HUDEP-2 (cell line): ENCODE measurements around the gene OTOP2.
"Not testable (repeated sequence)": the region's sequence is repeated elsewhere in the genome, so short reads cannot be mapped to it uniquely, and the experiment has no call there.

Source experiments
- DNase-seq, 76 experiments: peaks; one replicate each; lab custom pipeline; 2025; ENCODE audit not compliant: unreplicated experiment in 76 of 76; lab: John Stamatoyannopoulos, UW

OTOP2 gene

DNA sequence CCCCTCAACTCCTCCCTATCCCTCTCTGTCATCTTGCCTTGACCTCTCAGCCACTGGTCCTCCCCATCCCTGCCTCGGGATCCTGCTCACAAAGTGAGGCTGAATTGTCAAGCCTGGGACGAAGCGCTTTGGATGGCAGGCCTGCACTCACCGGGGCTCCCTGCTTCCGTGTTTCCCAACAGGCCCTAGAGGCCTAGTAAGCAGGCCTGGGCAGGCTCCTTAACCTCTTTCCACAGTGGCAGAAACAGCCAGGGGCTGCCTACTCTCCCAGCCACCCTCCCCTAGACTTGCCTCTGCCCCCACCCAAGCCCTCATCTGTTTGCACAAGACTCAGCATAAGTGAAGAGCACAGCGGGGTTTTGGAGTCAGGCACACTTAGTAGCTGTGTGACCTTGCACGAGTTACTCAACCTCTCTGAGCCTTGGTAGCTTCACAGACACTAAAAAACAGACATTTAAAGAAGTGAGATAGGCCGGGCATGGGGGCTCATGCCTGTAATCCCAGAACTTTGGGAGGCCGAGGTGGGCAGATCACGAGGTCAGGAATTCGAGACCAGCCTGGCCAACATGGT, 25.6 kb upstream of the OTOP2 start:
- DNase-seq, result no peak

DNA sequence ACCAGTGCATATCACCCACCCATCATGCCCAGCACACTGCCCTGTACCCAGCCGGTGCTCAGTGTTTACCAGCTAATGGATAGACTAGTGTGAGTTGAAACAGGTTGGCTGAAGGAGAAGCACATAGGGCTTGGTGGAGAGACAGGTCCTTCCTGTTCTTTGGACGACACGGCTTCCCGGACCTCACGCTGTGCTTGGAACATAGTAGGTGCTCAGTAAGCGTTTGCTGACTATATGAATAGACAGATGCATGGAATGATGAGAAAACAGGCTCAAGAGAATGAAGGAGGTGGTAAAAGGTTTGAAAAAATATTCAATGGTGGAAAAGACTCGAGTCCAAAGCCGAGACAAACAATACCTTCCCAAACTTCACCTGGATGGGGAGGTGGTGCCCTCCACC, 23.9 kb upstream of the OTOP2 start:
- DNase-seq, result no peak

DNA sequence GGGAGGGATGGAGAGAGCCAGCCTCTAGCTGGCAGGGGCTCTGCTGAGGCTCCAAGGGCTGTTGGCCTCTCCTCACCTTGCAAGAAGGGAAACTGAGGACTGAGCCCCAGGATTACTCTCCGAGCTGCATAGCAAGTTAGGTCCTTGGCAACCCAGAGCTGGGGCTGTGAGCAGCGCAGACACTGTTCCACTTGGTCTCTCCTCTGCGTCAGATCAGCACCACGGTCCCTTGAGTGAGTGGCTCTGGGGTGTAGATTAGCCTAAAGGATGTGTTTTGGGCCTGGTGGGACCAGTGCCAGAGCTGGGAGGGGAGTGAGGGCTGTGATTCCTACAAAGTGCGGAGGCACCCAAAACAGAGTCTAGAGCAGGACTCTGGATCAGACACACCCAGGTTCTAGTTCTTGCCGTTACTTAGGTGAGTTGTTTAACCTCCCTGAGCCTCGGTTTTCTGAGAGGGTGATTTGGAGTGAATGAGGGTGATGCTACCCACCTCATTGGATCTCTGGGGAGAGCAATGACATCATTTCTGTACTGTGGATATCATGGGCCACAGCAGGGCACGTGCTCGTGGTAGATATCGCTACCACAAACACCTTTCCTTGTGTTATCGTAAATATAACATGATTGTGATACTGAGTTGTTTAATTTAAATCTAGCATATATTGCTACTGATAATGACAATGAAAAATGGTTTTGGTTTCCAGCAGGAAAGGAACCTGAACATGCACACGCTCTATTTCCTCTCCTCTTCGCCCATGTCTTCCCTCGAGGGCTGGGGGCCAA, 22.5 kb upstream of the OTOP2 start:
- no peak for DNase-seq

DNA sequence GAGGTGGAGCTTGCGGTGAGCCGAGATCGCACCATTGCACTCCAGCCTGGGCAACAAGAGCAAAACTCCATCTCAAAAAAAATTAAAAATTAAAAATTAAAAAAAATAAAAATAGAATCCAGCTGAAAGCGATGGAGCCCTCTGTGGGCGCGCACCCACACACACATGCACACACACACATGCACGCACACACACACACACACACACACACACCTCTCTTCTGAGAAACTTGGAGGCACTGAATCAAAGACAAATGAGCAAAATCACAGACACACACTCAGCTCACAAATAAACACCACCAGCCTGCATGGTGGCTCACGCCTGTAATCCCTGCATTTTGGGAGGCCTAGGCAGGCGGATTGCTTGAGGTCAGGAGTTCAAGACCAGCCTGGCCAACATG, 21.0 kb upstream of the OTOP2 start:
- no peak for DNase-seq

DNA sequence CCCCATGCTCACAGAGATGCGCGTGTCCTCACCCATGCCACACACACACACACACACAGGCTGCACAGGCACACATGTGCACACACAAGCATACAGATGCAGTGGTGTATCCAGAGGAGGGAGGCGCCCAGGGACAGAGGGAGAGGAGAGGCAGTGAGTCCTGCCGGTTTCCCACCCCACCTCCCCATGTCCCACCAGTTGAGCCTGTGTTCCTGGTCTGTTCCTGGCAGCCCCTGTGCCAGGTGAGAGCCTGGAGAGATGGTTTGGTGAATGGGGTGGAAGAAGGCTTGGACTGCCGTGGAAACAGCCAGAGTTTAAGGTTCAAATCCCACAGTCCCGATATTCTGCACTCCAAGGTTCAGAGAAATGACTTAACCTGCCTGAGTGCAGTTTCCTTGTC, 20.4 kb upstream of the OTOP2 start:
- no peak for DNase-seq

DNA sequence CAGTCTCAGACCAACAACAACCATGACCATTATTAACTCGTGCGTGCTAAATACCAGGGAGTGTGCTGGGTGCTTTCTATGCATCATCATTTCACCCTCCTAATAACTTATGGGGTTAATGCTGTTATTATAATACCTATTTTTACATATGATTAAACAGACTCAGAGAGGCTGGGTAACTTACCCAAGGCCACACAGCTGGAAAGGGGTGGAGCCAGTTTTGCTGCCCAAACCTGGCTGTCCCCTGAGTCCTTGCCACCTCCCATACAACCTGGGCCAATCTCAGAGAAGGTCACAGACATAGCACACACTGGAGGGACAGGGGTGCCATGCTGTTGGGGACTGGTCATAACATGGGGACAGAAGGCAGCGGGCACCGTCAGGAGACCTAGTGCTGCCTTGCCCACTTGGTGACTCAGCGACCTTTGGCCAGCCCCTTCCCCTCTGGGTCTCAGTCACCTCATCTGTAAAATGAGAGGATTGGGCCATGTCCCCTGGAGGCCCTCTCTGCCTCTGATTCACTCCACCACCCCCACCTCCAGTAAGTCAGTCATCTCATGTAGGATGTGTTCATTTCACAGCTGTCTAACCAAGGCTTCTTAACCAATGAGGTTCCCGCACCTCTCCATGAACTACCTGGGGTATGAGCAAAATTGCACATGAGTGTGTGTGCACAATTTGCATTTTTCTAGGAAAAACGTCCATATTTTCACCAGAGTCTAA, 19.2 kb upstream of the OTOP2 start:
- no peak for DNase-seq

DNA sequence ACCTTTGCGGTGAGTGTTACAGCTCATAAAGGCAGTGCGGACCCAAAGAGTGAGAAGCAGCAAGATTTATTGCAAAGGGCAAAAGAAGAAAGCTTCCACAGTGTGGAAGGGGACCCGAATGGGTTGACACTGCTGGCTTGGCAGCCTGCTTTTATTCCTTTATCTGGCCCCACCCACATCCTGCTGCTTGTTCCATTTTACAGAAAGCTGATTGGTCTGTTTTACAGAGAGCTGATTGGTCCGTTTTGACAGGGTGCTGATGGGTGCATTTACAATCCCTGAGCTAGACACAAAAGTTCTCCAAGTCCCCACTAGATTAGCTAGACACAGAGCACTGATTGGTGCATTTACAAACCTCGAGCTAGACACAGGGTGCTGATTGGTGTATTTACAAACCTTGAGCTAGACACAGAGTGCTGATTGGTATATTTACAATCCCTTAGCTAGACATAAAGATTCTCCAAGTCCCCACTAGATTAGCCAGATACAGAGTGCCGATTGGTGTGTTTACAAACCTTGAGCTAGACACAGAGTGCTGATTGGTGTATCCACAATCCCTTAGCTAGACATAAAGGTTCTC, 17.8 kb upstream of the OTOP2 start:
- DNase-seq, result peak in 5 of 76 experiments; percentile 4 to 24 (median 11)

DNA sequence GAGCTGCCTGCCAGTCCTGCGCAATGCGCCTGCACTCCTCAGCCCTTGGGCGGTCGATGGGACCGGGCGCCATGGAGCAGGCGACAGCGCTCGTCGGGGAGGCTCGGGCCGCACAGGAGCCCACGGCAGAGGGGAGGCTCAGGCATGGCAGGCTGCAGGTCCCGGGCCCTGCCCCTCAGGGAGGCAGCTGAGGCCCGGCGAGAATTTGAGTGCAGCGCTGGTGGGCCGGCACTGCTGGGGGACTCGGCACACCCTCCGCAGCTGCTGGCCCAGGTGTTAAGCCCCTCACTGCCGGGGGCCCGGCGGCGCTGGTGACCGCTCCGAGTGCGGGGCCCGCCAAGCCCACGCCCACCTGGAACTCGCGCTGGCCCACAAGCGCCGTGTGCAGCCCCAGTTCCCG, 17.1 kb upstream of the OTOP2 start:
- no peak for DNase-seq

DNA sequence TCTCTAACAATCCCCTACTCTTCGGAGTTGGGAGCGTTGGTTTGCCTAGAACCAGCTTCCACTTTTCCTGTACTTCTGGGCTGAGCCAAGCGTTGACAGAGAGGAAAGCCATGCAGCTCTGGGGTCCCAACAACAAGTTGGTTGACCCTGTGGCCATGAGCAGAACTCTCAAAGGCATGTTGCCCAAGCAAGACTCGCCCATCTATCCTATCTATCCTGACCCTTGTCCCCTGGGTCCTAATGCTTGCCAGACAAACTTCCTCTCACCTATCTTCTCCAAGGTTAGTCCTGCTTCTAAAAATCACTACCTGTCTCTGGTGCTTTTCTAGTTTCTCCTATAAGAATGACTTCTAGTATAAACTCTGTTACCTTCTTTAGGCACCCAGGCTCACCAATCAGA, 15.0 kb upstream of the OTOP2 start:
- not testable (repeated sequence) for DNase-seq

DNA sequence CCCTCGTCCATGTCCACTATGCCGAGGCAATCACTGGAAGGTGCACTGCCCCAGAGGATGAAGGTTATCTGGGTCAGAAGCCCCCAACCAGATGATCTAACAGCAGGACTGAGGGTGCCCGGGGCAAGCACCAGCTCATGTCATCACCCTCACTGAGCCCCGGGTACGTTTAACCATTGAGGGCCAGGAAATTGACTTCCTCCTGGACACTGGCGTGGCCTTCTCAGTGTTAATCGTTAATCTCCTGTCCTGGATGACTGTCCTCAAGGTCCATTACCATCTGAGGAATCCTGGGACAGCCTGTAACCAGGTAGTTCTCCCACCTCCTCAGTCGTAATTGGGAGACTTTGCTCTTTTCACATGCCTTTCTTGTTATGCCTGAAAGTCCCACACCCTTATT, 12.7 kb upstream of the OTOP2 start:
- DNase-seq, result not testable (repeated sequence)

DNA sequence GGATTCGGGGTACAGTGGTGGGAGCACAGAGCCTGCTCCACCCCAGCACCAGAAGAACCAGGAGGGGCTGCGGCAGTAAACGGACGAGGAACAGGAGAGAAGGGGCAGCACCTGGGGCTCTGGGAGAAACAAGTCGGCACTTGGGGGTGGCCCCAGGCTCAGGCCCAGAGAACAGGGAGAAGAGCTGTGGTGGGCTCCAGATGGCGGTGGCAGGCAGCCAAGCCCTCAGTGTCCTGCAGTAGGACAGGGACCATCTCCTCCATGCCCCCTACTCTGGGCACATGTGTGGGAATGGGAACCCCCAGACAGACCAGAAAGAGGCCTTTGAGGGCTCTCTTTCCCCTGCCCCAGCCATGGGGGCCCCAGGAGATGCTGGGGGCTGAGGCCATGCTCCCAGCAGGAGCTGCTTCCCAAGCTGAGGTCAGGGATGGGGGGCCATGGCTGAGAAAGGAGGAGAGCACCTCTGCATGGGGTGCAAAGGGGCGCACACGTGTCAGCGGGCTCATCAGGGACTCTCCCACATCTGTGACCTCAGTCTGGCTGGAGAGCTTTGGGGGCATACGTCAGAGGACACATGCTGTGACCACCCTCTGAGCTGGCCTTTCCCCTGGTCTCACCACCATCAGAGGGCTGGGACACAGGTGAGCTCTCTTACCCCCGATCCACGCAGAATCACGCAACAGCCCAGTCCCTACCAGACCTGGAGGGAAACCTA, 7.8 kb upstream of the OTOP2 start:
- DNase-seq, result no peak

DNA sequence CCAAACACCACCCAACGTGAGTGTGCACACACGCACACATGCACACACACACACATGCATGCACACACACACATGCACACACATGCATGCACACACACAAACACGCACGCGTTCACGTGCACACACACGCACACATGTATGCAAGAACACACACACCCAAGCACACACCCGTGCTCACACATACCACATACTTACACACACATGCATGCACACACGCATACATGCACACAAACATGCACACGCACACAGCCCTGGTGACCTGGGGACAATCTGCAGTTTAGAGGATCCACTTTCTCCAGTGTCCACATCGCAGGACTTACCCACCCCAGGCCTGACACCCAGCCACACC, 7.2 kb upstream of the OTOP2 start:
- DNase-seq, result no peak

DNA sequence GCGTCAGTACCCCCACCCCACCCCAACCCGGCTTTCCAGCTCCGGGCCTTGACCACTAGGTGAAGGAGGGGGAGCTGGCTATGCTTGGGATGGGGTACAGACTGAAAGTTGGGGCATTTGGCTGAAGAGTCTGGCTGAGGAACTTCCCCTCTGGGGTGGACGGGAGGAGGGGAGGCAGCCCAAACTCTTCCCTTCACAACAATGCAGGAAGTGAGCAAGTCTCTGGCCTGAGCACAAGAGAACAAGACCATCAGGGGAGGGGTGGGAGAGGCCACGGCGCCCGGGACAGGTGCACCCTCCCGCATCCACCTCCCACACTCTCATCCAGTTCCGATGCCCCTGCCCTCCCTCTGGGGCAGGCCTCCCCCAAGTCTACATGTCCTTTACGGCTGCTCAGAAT, 6.6 kb upstream of the OTOP2 start:
- DNase-seq, result no peak

DNA sequence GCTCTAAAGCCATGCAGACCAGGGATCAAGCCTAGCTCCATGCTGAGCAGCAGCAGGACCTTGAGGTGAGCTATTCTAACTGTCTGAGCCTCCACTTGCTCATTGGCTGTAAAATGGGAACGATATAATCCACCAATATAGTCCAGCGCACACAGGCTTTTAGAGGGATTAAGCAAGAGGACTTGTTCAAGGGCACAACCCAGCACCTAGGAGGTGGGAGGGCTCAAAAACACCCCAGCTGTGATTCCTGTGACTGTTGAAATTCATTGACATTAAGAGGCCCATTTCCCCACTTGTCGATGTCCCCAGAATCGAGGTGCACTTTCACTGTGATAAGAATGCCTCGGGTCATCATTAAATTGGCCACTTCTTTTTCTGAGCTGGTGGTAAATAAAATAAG, 5.2 kb upstream of the OTOP2 start:
- DNase-seq, result no peak

DNA sequence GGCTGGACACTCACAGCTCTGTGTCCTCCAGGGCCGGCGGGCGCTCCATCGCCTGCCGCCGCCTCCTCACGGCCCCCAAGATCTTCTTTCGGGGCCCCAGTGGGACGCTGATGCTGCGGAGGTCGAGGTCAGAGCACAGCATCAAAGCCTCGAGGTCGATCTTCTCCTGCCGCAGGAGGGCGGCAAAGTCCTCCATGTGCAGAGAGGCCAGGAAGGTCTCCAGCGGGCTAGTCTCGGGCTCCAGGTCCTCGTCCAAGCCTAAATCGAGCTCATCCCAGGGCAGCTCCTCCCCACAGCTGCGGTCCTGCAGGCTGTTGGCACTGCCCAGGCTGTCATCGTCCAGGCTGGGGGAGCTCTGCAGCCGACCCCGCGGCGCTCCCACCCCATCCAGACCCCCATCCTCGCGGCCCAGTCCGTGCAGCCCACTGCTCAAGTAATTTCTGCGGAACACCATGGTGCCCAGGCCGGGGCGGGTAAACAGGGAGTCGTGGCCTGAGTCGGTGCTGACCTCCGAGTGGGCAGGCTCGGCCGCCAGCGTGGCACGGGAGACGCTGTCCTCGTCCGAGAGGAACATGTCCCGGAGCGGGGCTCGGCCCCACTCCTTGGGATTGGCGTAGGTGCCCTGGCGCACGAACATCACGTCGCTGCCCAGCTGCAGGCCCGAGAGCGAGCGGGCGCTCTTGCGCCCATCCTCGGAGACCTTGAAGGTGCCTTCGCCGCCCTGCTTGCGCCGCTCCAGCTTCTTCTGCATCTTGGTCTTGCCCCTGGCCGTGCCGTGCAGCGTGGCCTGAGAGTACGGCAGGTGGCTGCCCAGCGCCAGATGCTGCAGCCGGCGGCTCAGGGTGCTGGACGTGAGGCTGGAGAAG, 4.4 kb upstream of the OTOP2 start:
- DNase-seq, result peak in 39 of 76 experiments; percentile 4 to 57 (median 33)

DNA sequence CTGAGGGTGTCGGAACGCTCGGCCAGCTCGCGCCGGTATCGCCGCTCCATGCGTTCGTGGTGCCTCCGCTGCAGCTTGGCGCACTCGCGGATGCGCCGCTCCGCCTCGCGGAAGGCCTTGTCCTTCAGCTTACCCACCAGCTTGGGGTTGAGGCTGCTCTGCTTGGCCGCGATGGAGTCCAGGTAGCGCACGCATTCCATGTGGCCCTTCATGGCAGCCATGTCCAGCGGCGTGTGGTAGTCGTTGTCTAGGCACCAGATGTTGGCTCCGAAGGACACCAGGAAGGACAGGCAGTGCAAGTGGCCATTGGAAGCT, 3.8 kb upstream of the OTOP2 start:
- no peak for DNase-seq

DNA sequence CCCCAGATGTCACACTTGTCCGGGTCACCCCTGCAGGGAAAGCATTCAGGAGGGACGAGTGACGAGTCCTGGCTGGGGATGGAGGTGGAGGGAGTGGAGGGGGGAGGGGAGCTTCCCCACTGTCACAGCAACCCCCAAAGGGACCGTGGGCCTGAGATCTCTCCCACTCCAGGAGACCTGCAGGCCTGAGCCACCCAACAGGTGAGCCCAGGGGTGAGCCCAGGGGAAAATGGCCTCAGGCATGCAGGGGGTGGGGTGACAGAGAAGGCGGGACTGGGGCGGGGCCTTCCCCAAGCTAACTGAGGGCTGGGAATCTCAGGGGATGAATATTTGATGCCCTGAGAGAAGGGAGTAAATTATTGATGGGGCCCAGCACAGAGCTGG, 3.4 kb upstream of the OTOP2 start:
- DNase-seq, result no peak

DNA sequence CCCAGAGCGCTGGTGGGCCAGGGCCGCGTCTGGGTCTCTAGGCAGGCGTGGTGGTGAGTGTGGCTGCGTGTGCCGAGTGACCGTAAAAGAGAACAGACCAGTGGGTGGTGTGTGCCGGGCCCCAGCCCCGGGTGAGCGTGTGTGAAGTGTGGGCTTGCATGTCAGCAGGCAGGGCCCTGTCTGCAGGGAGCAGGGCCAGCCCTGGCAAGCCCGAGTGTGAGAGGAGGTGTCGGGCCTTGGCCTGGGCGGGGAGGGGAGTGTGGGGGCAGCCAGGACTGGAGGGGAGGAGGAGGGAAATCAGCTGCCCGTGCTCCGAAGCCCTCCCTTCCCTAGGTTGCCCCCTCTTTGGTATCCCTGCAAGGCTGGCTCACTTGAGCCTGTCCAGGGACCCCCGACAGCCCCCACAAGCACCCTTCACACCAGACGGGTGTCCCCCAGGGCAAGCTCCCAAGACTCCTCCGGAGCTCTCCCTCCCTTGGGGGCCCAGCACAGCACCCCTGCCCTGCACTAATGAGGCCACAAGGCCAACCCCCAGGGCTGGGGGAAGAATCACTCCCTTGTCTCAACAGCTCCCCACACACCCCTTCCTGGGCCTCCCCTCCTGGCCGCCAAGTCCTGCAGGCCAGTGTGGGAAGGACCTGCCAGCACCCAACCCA, 2.9 kb upstream of the OTOP2 start:
- DNase-seq, result no peak

DNA sequence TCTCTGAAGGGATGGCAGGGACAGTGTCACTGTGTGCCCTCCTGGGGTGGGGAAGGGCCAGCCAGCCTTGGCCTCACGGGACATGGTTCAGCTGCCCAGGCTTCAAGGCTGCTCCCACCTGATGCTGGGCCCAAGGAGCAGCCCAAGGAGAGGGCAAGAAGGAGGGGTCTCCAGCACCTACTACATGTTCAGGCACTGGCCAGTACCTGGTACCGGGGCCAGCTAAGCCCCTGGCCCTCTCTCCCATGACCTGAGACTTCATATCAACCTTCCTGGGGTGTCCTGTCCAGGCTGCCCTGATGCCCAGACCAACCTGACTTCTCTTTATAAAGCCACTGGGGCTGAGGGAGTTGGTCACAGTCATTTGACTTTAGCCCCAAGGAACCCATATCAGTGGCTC, 2.3 kb upstream of the OTOP2 start:
- DNase-seq, result no peak

DNA sequence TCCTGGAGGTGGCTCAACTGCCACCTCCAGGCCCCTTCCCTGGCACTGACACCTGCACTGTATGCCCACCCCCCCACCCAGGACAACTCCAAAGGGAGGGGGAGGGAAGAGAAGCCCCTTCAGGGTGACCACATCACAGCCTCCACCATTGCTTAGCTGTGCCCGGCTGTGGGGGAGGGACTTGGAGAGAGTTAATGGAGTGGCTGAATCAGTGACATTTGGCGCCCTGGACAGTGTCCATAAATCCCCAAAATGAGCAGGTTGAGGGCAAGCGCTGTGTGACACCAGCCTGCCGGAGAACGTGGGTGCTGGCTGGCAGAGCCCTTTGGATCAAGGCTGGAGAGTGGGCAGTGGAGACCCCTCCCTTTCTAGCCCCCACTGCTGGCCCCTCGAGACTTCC, 1.9 kb upstream of the OTOP2 start:
- no peak for DNase-seq
